Activated effector memory CD4-positive, alpha-beta T cell treated with anti-CD3 and anti-CD28 coated beads, Interleukin-2, amount 50 U/mL, for 16 hours (primary cell): ENCODE data around the gene FBXL19.
"Not testable (repeated sequence)": the region's sequence is repeated elsewhere in the genome, so short reads cannot be mapped to it uniquely, and the experiment has no call there.

Experiments used
- DNase-seq: peaks from one replicate; pipeline ENCODE4 v3.0.0-alpha.2; 2020

FBXL19 gene

DNA sequence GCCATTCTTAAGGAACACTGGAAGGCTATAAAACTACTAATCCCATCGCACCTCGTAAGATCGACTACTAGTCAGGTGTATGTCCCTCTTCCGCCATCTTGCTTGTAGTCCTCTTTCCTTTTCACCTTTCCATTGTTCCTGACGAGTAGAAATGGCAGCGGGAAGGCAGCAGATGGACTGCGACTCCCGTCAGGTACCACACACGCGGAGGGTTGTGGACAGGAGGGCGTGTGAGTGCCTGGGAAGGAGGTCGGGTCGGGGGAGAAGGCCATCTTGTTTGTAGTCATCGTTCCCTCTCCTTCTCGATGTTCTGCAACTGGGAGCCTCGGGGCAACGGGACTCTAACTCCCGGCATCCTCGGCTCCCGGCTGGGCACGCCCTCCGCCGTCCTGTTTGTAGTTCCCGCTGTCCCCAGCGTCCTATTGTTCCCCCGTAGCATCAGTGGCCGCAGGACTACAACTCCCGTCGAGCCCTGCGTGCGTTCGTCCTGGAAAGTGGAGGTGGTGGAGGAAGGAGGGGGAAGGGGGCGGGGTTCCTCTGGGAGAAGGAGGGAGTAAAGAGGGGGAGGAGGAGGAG is 324 bp upstream of the FBXL19 start:
- DNase-seq, result peak; percentile 99

DNA sequence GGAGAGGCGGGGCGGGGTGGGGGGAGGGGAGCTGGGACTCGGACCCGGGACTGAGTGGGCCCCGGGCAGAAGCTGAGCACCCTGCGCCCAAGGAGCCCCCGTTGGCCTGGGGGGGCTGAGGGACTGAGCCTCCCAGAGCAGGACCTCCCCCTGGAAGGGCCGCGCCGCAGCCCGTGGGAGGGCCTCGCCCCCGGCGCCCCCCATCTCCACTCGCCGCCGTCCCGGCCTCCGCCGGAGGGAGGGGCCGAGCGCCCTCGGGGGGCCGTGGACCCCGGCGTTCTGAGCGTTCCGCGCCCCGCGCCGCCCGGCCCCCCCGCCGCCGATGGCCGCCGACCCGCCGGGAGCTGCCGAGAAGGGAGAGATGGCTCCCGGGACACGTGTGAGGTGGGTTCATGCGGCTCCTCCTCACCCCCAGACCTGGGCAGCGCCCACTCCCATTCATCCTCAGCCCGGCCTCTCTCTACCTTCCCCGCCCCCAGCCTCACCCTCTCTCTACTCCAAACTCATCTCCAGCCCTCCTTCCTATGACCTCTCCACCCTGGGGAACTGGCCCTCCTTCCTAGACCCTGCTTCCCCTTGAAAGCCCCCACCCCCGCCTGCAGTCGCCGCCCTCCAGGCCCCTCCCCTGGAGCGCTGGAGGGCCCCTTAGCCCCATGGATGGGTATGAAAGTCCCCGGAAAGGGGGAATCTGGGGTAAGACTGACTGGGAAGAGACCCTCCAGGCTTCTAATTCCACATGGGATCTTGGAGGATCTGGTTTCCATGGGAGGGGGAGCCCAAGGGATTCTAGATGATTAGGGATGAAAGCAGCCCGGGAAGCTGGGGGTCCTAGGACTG is 922 bp downstream of the FBXL19 start:
- DNase-seq, result no peak

DNA sequence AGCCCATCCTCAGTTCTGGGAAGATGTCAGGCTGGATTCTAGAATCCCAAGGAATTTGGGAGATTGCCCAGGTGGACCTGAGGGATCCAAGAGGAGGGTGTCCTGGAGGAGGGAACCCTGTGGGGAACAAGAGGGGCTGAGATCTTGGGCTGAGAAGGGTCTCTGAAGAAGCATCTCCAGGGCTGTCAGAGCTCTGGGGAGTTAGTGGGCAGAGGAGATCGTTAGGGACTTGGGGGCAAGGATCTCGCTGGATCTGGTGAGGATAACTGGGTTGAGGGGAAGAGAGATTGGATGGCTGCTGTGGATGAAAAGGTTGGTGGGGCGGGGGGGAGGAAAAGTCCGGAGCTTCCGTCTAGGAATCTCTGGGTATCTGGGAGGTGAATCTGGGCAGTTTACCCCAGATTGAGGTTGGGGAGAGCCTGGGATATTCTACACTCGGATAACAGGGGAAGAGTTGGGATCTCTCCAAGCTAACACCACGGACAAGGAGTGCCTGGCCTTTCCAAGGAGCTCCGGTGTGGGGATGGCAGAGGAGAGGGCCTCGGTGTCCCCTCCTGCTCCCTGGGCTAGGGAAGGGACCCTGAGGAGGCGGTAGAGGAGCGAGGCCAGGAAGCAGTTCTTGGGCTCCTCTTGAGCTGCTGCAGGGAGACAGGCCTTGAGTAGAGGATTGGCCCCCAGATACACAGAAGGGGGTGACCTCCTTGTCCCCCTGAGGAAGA is 1.7 kb downstream of the FBXL19 start:
- DNase-seq, result no peak

DNA sequence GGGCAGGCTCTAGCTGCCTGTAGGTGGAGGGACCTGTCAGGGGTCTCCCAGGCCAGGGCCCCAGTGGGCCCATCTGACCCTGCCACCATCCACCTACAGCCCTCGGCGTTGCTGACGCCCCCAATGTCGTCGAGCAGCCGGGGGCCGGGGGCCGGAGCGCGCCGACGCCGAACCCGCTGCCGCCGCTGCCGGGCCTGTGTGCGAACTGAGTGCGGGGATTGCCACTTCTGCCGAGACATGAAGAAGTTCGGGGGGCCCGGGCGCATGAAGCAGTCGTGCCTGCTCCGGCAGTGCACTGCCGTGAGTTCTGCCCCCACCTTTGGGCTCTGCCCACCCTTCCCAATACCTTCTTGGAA is 2.2 kb downstream of the FBXL19 start:
- no peak for DNase-seq

DNA sequence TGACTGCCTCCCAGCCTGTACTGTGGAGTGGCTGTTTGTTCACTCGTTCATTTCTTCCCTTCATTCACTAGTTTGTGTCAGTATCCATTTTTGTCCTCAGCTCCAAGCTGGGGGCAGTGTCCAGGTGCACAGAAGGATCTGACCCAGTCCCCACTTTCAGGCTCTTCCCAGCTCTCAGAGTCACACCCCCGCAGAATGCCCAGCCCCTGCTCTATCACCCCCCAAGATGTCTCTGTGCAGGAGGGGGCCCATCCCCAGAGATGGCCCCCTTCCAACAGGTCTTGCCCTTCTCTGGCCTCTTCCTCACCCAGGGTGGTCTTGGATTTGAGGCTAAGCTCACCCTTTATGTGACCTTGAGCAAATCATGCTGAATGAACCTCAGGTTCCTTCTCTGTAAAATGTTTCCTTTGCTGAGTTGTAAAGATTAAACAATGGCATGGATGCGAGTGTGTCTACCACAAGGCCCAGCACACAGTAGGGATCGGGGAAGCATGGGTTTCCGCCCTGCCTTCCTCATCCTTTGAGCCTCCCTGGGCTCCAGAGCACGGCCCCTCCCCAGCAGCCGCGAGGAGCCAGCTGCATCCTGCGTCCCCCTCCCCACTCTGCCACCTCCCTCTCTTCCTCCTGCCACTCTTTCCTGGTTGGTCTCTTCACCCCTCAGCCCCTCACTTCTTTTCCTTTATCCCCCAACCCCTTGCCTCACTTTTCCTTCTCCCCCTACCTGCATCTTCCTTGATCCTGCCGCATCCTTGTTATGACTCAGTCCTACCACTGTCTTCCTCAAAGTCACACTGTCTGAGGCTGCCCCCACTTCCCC is 2.8 kb downstream of the FBXL19 start:
- DNase-seq, result no peak

DNA sequence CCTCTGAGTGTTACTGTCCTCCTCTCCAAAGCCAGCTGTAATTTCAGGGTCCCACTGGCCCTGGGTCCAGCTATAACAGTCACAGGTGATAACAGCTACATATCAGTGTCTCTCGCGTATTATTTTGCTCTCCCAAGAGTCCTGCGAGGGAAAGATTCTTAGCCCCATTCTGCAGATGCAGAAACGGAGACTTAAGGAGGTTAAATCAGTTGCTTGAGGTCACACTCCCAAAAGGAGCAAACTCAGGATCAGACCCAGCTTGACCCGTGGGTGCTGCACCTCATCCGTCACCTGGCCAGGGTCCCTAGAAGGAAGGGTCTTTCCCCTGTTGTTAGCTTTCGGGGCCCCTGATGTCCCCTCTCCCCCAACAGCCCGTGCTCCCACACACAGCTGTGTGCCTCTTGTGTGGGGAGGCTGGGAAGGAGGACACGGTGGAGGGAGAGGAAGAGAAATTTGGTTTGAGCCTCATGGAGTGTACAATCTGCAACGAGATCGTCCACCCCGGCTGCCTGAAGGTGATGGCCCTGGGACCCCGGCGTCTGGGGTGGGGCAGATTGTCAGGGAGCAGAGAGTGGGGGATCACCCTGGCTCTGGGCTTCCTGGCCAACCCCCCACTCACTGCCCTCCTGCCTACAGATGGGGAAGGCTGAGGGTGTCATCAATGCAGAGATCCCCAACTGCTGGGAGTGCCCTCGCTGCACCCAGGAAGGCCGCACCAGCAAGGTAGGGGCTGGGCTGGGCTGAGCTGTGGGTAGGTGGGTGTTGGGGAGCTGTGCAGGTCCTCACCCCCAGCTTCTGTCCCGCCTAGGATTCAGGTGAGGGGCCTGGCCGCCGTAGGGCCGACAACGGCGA is 3.8 kb downstream of the FBXL19 start:
- no peak for DNase-seq

DNA sequence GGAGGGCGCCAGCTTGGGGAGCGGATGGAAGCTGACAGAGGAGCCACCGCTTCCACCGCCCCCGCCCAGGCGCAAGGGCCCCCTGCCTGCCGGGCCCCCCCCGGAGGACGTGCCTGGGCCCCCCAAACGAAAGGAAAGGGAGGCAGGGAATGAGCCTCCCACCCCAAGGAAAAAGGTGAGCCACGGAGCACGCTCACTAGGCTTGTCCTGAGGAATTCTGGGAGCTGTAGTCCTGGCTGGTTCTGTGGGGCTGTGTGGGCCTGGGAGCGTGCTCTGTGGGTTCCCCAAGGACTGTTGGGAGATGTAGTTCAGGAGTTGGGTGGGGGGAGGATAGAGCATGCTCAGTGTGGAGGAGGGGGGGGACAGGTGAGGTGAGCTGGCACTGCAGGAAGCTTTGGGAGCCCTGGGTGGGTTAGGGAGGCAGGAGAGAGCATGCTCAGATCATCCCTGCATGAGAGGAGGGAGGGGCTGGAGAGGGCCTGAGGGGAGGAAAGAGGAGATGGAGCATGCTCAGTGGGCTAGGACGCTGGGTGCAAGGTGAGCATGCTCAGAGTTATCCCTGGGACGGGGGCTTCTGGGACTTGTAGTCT is 4.5 kb downstream of the FBXL19 start:
- peak; percentile 75 for DNase-seq

DNA sequence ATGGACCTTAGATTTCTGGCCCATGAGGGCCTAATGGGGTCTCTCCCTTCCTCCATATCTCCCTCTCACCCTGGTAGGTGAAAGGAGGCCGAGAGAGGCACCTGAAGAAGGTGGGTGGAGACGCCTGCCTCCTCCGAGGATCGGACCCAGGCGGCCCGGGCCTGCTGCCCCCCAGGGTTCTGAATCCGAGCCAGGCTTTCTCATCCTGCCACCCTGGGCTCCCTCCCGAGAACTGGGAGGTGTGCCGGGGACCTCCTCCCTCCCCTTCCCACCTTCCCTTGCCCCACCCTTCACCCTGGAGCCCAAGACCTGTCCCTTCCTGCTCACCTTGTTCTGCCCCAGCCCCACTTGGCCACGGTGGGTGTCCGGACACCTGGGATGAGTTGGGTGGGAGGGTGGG is 5.0 kb downstream of the FBXL19 start:
- no peak for DNase-seq

DNA sequence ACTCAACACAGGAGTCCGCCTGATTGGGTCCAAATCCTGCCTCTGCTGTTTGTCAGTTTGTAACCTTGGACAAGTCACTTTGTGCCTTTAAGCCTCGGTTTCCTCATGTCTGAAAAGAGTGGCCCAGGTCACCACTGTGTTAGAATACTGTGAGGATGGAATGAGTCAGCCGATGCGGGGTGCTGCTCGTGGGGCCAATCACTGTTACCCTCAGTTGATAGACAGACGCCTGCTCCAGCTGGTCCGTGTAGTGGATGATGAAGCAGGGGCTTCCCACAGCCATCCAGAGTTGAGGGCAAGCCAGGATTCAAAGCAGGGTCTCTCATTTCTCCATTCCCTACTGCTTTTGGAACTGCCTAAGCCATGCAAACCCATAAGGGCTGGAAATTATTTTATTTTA is 5.8 kb downstream of the FBXL19 start:
- DNase-seq, result no peak

DNA sequence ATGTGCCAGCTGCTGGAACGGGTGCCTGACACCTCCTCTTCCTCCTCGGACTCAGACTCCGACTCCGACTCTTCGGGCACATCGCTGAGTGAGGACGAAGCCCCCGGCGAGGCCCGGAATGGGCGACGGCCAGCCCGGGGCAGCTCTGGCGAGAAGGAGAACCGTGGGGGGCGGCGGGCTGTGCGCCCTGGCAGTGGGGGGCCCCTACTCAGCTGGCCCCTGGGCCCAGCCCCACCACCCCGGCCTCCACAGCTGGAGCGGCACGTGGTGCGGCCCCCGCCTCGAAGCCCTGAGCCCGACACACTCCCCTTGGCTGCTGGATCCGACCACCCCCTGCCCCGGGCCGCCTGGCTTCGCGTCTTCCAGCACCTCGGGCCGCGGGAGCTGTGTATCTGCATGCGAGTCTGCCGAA is 6.8 kb downstream of the FBXL19 start:
- DNase-seq, result no peak

DNA sequence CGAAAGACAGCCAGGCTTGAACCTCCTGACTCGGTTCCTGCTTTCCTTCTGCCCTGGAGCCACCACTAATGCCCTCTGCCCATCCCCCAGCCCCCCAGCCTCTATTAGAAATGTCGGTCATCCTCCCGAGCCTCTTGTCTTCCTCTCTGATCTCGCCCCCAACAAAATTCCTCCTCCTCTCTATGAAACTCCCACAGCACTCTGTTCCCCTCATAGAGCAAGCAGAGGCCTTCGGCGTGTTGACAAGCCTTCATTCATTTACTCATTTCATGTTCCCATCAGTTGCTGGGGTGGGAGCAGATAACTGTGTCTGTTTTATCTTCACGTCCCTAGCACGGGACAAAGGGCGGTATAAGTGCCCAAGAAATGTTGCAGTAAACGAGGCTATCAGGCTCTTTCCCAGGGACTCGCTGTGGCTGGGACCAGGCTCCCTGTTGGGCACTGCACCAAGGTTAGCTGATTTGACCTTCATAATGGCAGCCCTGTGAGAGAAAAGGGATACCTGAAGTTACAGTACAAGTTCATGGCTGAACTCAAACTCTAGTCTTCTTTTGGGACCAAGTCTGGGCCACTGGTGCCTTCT is 7.8 kb downstream of the FBXL19 start:
- DNase-seq, result no peak

DNA sequence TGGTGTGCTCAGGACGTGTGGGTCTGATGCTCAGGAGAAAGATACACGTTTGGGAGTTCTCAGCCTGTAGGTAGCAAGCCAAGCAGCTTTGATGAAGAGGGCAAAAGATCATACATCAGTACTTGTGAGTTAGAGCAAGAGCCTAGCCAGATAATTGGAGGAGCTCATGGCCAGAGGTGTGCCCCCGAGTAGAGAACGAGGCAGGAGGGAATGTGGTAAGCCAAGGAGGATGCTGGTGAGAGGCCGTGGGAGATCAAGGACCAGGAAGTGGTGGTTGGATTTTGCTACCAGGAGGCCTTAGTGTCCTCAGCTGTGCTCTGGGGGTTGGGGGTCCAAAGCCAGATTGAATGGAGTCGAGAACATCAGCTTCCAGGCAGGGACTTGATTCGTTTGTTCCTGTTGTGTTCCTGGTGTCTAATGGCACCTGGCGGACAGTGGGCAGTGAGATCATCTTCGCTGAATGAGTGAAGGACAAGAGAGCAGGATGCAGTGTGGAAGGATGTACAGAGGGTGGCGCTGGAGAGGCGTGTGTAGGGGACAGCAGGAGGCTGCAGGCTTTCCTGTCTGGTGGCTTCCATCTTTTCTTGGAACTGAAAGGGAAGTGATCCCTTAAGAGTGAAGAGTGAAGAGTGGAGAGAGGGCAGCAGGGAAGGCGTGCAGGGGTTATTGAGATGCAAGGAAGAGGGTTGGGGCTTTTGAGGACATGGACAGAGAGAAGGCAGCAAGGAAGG is 11.6 kb downstream of the FBXL19 start:
- no peak for DNase-seq

DNA sequence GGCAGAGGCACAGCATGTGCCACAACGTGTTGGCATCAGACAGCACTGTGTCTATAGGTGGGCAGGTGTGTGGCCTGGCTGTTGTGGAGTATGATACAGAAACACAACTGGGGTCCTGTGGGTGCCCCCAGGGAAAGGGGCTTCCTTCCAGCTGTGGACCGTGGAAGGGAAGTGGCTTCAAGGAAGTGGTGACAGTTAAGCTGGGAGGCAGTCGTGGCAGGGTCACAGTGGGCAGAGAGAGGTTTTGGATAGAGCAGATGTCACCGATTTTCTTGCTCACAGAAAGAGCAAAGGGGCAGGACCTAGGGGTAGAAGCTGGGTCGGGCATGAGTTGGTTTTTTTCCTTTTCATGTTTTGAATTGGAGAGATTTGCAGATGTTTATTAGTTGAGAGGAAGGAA is 14.3 kb downstream of the FBXL19 start:
- DNase-seq, result no peak

DNA sequence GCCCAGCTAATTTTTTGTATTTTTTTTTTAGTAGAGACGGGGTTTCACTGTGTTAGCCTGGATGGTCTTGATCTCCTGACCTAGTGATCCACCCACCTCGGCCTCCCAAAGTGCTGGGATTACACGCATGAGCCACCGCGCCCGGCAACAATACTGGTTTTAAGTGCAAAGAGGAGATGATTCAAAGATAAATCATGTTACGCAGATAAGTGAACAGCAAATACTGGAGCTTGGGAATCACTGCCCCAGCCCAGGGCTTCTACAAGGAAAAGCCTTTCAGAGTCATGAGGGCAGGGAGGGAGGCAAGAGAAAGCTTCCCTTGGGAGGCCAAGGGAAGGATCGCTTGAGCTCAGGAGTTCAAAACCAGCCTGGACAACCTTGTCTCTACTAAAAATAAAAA is 16.2 kb downstream of the FBXL19 start:
- not testable (repeated sequence) for DNase-seq

DNA sequence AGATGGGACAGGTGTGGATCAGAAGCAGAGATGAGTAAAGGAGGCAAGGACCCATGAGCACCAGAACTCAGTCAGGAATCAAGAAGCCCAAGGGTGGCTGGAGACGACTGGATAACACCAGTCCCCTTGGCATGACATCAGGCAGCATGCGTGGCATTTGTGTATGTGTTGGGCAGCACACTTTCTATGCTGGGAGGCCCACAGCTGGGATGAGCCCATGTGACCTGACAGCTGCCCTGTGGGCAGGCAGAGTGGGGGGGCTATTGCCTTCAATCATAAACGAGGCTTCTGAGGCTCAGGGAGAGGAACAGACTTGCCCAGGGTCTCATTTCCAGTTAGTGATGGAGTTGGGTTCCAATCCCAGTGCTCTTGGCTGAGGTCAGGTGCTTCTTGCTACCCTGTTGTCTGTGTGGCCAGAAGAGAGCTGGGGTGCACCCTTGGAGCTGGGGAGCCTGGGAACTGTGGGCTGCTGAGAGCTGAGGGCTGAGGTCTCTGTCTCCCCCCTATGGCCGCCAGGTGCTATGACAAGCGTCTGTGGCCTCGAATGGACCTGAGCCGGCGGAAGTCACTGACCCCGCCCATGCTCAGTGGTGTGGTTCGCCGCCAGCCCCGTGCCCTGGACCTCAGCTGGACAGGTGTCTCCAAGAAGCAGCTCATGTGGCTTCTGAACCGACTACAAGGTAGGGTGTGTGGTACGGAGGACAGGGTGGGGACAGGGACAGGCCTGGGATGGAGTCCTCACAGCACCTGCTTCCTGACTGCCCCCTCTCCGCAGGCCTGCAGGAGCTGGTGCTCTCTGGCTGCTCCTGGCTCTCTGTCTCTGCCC is 18.4 kb downstream of the FBXL19 start:
- DNase-seq, result peak; percentile 87

DNA sequence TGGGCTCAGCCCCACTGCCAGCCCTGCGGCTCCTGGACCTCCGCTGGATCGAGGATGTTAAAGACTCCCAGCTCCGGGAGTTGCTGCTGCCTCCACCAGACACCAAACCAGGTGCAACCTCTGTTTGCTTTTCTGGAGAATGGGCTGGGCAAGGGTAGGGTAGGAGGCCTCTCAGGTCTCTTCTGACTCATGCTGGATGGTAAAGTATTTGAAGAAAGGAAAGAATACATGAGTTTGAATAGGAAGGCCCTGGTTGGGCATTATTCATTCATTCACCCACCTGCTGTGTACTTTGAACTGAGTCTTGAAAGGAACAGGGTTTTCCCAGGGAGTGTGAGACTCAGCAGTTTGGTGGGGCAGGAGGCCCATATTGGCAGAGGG is 19.0 kb downstream of the FBXL19 start:
- no peak for DNase-seq

DNA sequence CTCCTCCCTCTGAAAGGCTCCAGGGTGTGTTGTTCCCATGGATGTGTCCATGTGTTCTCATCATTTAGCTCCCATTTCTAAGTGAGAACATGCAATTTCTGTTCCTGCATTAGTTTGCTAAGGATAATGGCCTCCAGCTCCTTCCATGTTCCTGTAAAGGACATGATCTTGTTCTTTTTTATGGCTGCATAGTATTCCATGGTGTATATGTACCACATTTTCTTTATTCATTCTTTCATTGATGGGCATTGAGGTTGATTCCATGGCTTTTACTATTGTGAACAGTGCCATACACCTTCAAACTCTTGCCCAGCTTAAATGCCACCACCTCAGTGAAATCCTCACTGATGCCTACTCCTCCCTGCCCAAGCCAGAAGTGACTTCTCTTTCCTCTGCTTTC is 21.0 kb downstream of the FBXL19 start:
- DNase-seq, result no peak

DNA sequence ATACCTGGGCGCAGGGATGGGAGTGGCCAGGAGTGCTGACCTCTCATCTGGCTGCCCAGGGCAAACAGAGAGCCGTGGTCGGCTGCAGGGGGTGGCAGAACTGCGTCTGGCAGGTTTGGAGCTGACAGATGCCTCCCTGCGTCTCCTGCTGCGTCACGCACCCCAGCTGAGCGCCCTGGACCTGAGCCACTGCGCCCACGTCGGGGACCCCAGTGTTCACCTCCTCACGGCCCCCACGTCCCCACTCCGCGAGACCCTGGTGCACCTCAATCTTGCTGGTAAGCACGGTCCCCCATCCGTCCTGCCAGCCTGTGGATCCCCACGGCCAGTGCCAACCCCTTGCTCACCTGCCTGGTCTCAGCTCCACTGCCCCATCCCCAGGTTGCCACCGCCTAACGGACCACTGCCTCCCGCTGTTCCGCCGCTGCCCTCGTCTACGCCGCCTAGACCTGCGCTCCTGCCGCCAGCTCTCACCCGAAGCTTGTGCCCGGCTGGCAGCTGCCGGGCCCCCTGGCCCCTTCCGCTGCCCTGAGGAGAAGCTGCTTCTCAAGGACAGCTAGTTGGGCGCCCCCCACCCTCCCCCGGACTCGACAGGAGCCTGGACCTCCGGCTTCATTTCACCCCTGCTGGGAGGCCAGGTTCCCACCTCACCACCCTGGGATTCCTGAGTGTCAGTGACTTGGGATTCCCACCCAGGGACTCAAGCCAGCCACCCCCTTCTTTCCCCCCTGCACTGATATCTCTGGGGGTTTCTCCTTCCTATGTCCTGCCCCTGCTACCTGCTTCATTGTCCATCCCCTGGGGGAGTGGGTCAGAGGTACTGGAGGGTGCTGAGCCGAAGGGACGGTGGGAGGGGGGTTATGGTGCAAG is 23.5 kb downstream of the FBXL19 start:
- no peak for DNase-seq

DNA sequence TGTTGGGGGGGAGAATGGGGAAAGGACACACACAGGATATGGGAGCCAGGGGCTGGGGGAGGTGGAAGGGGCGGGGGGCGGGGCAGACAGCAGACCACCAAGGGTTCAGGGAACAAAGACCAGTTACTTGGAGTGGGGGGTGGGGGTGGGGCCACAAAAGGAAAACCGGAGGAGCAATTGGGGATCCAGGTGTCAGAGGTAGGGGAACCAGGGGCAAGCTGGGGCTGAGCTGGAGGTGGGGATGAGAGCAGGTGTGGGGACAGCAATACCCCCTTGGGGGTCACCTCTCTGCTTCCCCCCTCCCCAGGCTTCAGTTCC is 24.1 kb downstream of the FBXL19 start:
- DNase-seq, result no peak
